ACC112 (cell line): ENCODE results near the gene COQ7.
A peak's percentile ranks its signal among the peaks of the same experiment; 100 is the strongest.

ENCODE experiments used
- H2AFZ ChIP-seq: fragments of 200-600 bp; sonication (generic); one replicate; pipeline ENCODE4 v1.6.0; 2017; ENCODE audit warnings: antibody characterized with exemption, low read length; ENCODE audit not compliant: unreplicated experiment
- H3K27ac ChIP-seq: fragments of 200-600 bp; sonication (generic); 2 replicates; pipeline ENCODE4 v1.5.1; 2014; ENCODE audit warnings: low read depth, mild to moderate bottlenecking, antibody characterized with exemption, low read length, moderate library complexity
- H3K27me3 ChIP-seq: fragments of 200-600 bp; sonication (generic); 2 replicates; pipeline ENCODE4 v1.6.1; 2014; ENCODE audit warnings: mild to moderate bottlenecking, antibody characterized with exemption, low read length, moderate library complexity, mixed read lengths; ENCODE audit not compliant: insufficient read depth
- H3K36me3 ChIP-seq: fragments of 200-600 bp; sonication (generic); 2 replicates; pipeline ENCODE4 v1.6.1; 2016; ENCODE audit warnings: mild to moderate bottlenecking, antibody characterized with exemption, low read length, moderate library complexity, mixed read lengths; ENCODE audit not compliant: insufficient read depth
- H3K4me1 ChIP-seq: fragments of 200-600 bp; sonication (generic); one replicate; pipeline ENCODE4 v1.6.1; 2016; ENCODE audit warnings: low read length, mixed read lengths; ENCODE audit not compliant: insufficient read depth, unreplicated experiment, control insufficient read depth
- H3K4me3 ChIP-seq: fragments of 200-600 bp; sonication (generic); 2 replicates; pipeline ENCODE4 v1.5.1; 2014; ENCODE audit warnings: mild to moderate bottlenecking, low read depth, low read length
- H3K79me2 ChIP-seq: fragments of 200-600 bp; sonication (generic); one replicate; pipeline ENCODE4 v1.6.0; 2016; ENCODE audit warnings: low read length; ENCODE audit not compliant: control insufficient read depth, unreplicated experiment, insufficient read depth

COQ7 gene

DNA sequence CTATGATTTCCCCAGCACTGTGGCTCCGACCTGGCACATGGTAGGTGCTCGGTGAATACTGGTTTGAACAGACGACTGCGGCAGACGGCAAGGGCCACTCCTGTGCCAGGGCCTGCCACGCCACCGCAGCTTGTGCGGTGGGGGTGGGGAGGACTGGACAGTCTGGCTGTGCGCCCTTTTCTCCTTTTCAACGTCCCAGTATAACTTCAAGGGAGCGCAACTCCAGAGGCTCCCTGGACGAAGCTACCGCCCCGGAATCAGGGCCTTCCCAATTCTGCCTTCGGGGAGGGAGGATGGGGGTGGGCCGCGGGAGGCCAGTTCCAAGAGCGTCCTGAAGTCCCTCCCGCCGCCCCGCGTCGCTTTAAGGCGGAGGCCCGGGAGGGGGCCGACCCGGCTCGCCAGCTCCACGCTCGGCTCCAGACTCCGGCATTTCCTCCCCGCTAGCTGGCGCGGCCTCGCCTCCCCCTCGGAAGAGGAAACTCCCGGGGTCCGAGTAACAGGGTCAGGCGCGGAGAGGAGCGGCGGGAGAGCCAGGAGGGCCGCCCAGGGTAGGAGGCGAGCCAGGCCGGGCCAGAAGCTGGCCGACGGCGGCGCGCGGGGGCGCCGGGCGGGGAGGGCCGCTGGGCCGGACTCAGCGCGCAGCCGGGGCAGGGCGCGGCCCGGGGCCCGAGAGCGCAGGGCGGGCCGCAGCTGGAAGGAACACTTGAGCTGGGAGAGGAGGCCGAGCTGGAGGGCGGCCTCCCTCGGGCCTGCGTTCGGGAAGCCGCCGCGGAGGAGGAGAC is 46.4 kb downstream of the COQ7 start, which contains the start of gene ITPRIPL2:
Gene ITPRIPL2 (plus strand): TSS at position 388 of the 782 bp plus-strand sequence. CDS start 498 bp downstream, outside the sequence.
- Histone ChIP-seq H3K36me3 (peaks cover 13% of the 10 kb centered on the region; the same call in 1 of the 2 replicates), H3K27ac (peak within 1 kb of the TSS; percentile 80), H3K4me1 (peaks cover 40% of the 10 kb centered on the region), H2AFZ (peak within 1 kb of the TSS; percentile 56), H3K4me3 (peak within 1 kb of the TSS; percentile 97), H3K27me3 (no peaks in the 10 kb centered on the region), H3K79me2 (peaks cover 43% of the 10 kb centered on the region)

- H3K4me3 ChIP-seq: peak overlapping the region; percentile 97
- peak overlapping the region; percentile 80 for H3K27ac ChIP-seq
- H2AFZ ChIP-seq: no peak overlapping the region
- peaks cover 13% of the 10 kb centered on the region; the same call in 1 of the 2 replicates for H3K36me3 ChIP-seq
- H3K4me1 ChIP-seq: peaks cover 40% of the 10 kb centered on the region
- peaks cover 47% of the 10 kb centered on the region for H3K79me2 ChIP-seq
- H3K27me3 ChIP-seq: no peaks in the 10 kb centered on the region
These were observed 47.1 kb downstream of the COQ7 start for GRCh38 chr16:19114359-19115147.

DNA sequence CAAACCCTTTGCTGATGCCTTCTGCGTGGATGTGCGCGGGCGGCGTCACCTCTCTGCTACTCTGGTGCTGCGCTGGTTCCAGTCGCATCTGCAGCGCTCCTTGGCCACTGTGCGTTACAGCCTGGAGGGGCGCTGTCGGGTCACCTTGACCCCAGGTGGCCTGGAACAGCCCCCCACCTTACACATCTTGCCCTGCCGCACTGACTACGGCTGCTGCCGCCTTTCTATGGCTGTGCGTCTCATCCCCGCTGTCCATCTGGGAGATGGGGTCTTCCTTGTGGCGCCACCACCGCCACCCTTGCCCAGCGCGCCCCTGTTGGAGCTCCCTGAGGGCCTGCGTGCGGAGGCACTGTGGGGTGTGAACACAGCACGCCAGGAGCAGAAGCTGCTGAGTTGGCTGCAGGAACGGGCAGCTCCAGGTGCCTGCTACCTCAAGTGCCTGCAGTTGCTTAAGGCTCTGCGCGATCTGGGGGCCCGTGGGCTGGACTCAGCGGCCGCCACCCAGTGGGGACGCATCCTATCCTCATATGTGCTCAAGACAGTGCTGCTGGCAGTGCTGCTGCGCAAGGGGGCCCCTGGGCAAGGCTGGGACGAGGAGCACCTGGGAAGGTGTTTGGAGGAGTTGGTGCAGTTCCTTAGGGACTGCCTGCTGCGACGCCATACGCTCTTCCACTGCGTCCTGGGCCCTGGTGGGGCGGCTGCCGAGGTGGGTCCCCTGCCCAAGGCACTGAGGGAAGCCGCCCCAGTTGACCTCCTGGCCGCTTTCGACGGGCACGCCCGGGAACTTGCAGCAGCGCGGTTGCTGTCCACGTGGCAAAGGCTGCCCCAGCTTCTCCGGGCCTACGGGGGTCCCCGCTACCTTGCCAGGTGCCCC is 48.0 kb downstream of the COQ7 start:
- H3K36me3 ChIP-seq: peaks cover 13% of the 10 kb centered on the region; the same call in 1 of the 2 replicates
- H2AFZ ChIP-seq: no peak overlapping the region
- H3K27me3 ChIP-seq: no peaks in the 10 kb centered on the region
- H3K4me1 ChIP-seq: peaks cover 46% of the 10 kb centered on the region
- peak overlapping the region; percentile 97 for H3K4me3 ChIP-seq
- peaks cover 52% of the 10 kb centered on the region for H3K79me2 ChIP-seq
- H3K27ac ChIP-seq: peak overlapping the region; percentile 80; the same call in 1 of the 2 replicates

DNA sequence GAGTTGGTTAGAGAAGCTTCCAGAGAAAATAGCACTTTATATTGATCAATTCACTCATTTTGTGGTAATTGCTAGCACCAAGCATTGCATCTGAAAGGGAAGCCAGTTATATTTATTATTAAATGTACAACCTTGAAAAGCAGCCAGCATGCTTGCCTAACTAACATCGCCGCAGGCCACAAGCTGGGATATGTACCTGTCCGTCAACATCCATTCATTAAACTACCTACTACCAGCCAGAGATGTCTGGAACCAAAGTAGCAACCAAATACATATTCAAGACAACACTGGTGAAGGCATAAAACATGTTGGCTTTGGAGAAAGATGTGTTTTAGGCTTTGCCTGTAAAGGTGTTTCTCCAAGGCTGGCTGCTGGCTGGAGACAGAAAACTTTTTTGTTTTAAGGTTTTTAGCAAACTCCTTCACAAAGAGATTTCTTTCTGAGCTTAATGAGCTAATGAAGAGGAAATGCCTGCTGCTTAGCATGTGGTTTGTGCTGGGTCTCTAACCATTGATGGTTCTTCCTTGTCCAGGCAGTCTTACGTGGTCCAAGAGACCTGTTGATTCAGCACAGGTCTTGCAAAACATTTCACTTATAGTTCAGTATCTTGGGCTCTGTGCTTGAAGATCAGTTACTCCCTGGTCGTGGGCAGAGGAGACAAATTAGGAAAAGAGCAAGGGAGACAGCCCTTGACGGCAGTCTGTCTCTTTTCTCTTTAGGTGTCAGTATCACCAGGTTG is 49.5 kb downstream of the COQ7 start:
- Histone ChIP-seq H3K4me1 (peaks cover 56% of the 10 kb centered on the region), H3K27me3 (no peaks in the 10 kb centered on the region), H3K79me2 (peaks cover 66% of the 10 kb centered on the region), H3K36me3 (peaks cover 13% of the 10 kb centered on the region; the same call in 1 of the 2 replicates), H2AFZ (no peak overlapping the region), H3K4me3 (peak overlapping the region; percentile 97), H3K27ac (peak overlapping the region; percentile 61)

- Histone ChIP-seq H3K79me2 (peaks cover 64% of the 10 kb centered on the region), H2AFZ (peak overlapping the region; percentile 31), H3K36me3 (peaks cover 16% of the 10 kb centered on the region; the same call in 1 of the 2 replicates), H3K27ac (peak overlapping the region; percentile 99), H3K27me3 (no peaks in the 10 kb centered on the region), H3K4me1 (peaks cover 51% of the 10 kb centered on the region), H3K4me3 (peak overlapping the region; percentile 81)
These were observed 51.6 kb downstream of the COQ7 start for GRCh38 chr16:19118938-19119431.

DNA sequence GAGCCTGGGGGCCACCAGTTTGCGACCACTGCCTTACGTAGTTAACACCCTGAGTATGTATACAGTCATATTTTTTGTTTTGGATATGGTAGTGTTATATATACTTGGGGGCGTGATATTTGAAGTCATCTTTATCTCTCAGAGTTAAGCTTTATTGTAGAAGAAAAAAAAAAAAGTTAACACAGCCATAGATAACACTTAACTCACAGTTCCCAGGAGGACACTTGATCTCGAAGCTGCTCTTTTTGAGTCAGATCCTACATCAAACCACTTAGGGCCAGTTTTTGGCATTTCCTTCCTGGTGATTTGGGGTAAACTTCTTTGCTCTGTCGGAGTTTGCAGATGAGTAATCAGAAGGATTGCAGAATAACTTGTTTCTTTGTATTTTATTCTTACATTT is 52.1 kb downstream of the COQ7 start:
- Histone ChIP-seq H2AFZ (peak overlapping the region; percentile 31), H3K79me2 (peaks cover 59% of the 10 kb centered on the region), H3K27ac (peak overlapping the region; percentile 99), H3K36me3 (peaks cover 17% of the 10 kb centered on the region; the same call in 1 of the 2 replicates), H3K4me3 (peak overlapping the region; percentile 81), H3K27me3 (no peaks in the 10 kb centered on the region), H3K4me1 (peaks cover 51% of the 10 kb centered on the region)

GRCh38 chr16:19123535-19124178 is 56.2 kb downstream of the COQ7 start:
- Histone ChIP-seq H3K27ac (no peak overlapping the region), H3K4me1 (peaks cover 18% of the 10 kb centered on the region), H3K4me3 (no peak overlapping the region), H3K27me3 (no peaks in the 10 kb centered on the region), H2AFZ (no peak overlapping the region), H3K36me3 (peaks cover 13% of the 10 kb centered on the region; the same call in 1 of the 2 replicates), H3K79me2 (peaks cover 23% of the 10 kb centered on the region)

- H2AFZ ChIP-seq: no peak overlapping the region
- no peak overlapping the region for H3K4me3 ChIP-seq
- H3K36me3 ChIP-seq: peaks cover 13% of the 10 kb centered on the region; the same call in 1 of the 2 replicates
- no peaks in the 10 kb centered on the region for H3K27me3 ChIP-seq
- peaks cover 7% of the 10 kb centered on the region for H3K79me2 ChIP-seq
- H3K27ac ChIP-seq: no peak overlapping the region
- H3K4me1 ChIP-seq: peaks cover 20% of the 10 kb centered on the region
These were observed 58.9 kb downstream of the COQ7 start for GRCh38 chr16:19126300-19126699.

DNA sequence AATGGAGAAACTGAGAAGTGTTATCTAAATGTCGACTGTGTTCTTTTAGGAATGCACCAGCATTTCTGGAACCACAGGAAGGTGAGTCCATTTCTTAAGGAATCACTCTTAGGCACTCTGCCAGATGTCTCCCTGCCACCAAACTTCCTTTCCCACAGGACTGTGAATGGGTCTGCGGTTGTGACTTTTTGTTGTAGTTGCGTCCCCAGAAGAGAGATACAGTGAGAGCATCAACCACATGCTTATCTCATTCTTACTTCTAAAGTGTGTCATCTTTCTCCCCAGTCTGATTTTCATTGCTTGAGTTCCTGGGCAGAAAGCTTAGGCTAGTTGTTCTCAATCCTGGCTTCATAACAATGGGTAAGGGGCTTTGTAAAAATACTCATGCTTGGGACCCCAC is 59.8 kb downstream of the COQ7 start:
- Histone ChIP-seq H3K36me3 (peaks cover 13% of the 10 kb centered on the region; the same call in 1 of the 2 replicates), H3K27ac (no peak overlapping the region), H3K4me3 (no peak overlapping the region), H3K4me1 (peaks cover 25% of the 10 kb centered on the region), H3K27me3 (no peaks in the 10 kb centered on the region), H3K79me2 (no peaks in the 10 kb centered on the region), H2AFZ (no peak overlapping the region)
